ENCODE results near the gene CATSPERB.

- TF ChIP-seq CTCF (IDR thresholded peaks at IDR 0.05) (no peak), EP300 (IDR thresholded peaks at IDR 0.05) (no peak)
Observed at GRCh38 chr14:91748049-91748448, 16.2 kb upstream of the CATSPERB start.

All from stomach (tissue), 4 donors.